OCI-LY3 (cell line): ENCODE data around the gene BTBD9.

Source experiments
- H2AFZ ChIP-seq: fragments of 200-600, 300-600 bp; shearing (Covaris generic); 2 replicates; pipeline ENCODE4 v1.6.0; 2014; ENCODE audit warnings: antibody characterized with exemption, low read depth, low read length
- H3K27ac ChIP-seq: fragments of 200-600, 300-600 bp; sonication (generic); 2 replicates; pipeline ENCODE4 v1.5.1; 2014; ENCODE audit warnings: mild to moderate bottlenecking, low read length, moderate library complexity, mixed read lengths
- H3K27me3 ChIP-seq: fragments of 200-600, 300-600 bp; sonication (generic); 2 replicates; pipeline ENCODE4 v1.6.1; 2014; ENCODE audit warnings: low read depth, low read length, mixed read lengths
- H3K36me3 ChIP-seq: fragments of 200-600, 300-600 bp; sonication (generic); replicated peaks from 2 replicates; pipeline ENCODE3; 2014; ENCODE audit warnings: low read depth, low read length, mixed read lengths
- H3K4me1 ChIP-seq: fragments of 300-600, 200-600 bp; sonication (generic); 2 replicates; pipeline ENCODE4 v1.6.1; 2014; ENCODE audit warnings: low read length, mixed read lengths
- H3K4me2 ChIP-seq: fragments of 200-600, 300-600 bp; sonication (generic); 2 replicates; pipeline ENCODE4 v1.6.1; 2014; ENCODE audit warnings: low read length, mixed read lengths
- H3K4me3 ChIP-seq: fragments of 300-600, 200-600 bp; sonication (generic); 2 replicates; pipeline ENCODE4 v1.5.1; 2014; ENCODE audit warnings: antibody characterized with exemption, mild to moderate bottlenecking, low read length, moderate library complexity
- H3K79me2 ChIP-seq: fragments of 300-600, 200-600 bp; shearing (Covaris generic); 2 replicates; pipeline ENCODE4 v1.6.1; 2014; ENCODE audit warnings: mild to moderate bottlenecking, low read length, mixed read lengths
- H3K9ac ChIP-seq: fragments of 300-600, 200-600 bp; shearing (Covaris generic); 2 replicates; pipeline ENCODE4 v1.6.0; 2014; ENCODE audit warnings: mild to moderate bottlenecking, low read length, moderate library complexity
- H3K9me3 ChIP-seq: fragments of 200-600, 300-600 bp; shearing (Covaris generic); 2 replicates; pipeline ENCODE4 v1.6.1; 2014; ENCODE audit warnings: low read length, mixed read lengths; ENCODE audit not compliant: insufficient read depth
- H4K20me1 ChIP-seq: fragments of 200-600, 300-600 bp; sonication (generic); 2 replicates; pipeline ENCODE4 v1.6.1; 2016; ENCODE audit warnings: low read length, mixed read lengths; ENCODE audit not compliant: insufficient read depth
- EZH2phosphoT487 ChIP-seq: fragments of 200-600 bp; shearing (Covaris generic); IDR thresholded peaks from 2 replicates; pipeline ENCODE4 v1.6.1; 2018; ENCODE audit warnings: antibody characterized with exemption, mixed run types, low read depth
- TF ChIP-seq, protein P1 (sequence below): fragments of 200-600, 300-600 bp; sonication (generic); IDR thresholded peaks from 2 replicates; pipeline ENCODE4 v1.5.1; 2014; ENCODE audit warnings: antibody characterized with exemption, low read length, low read depth

BTBD9 gene

DNA sequence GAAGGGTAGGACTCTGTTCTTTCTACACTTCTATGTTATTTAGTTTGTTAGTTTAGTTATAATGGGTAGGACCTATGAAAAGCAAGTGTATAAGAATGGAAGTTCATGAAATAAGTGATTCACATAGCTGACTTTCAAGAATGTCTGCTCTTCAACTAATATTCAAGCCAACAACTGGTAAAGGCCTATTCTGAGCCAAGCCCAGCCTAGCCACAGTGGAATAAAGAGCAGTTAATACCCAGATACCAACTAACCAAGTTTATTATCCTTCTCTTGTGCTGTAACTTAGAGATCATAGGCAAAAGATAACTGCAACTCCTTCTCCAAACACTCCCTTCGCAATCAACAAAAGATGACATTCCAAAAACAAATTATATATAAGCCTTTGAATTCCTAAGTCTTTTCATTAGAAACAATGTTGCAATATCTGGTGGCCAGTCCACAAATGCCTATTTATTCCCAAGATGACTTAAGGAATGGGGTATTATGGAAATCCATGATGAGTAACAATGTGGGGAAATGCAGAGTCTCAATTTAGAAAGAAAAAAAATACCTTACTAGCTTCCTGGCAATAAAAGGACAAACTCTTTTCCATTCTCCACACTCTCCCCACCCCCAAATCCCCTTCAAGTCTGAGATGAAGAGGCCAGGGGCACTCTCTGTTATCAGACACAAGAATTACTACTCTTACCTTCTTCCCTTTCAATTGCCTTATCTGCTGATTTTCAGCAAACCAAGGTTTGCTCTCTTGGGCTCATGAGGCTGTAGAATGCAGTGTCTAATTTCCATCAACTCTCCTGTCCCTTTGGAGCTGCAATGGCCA, 27.4 kb downstream of the BTBD9 start:
- Histone ChIP-seq H3K36me3 (no peaks in the 10 kb centered on the region), H3K79me2 (no peaks in the 10 kb centered on the region)
- no peak for TF ChIP-seq EZH2phosphoT487
- TF ChIP-seq, protein P1, sequence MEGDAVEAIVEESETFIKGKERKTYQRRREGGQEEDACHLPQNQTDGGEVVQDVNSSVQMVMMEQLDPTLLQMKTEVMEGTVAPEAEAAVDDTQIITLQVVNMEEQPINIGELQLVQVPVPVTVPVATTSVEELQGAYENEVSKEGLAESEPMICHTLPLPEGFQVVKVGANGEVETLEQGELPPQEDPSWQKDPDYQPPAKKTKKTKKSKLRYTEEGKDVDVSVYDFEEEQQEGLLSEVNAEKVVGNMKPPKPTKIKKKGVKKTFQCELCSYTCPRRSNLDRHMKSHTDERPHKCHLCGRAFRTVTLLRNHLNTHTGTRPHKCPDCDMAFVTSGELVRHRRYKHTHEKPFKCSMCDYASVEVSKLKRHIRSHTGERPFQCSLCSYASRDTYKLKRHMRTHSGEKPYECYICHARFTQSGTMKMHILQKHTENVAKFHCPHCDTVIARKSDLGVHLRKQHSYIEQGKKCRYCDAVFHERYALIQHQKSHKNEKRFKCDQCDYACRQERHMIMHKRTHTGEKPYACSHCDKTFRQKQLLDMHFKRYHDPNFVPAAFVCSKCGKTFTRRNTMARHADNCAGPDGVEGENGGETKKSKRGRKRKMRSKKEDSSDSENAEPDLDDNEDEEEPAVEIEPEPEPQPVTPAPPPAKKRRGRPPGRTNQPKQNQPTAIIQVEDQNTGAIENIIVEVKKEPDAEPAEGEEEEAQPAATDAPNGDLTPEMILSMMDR: no peak

DNA sequence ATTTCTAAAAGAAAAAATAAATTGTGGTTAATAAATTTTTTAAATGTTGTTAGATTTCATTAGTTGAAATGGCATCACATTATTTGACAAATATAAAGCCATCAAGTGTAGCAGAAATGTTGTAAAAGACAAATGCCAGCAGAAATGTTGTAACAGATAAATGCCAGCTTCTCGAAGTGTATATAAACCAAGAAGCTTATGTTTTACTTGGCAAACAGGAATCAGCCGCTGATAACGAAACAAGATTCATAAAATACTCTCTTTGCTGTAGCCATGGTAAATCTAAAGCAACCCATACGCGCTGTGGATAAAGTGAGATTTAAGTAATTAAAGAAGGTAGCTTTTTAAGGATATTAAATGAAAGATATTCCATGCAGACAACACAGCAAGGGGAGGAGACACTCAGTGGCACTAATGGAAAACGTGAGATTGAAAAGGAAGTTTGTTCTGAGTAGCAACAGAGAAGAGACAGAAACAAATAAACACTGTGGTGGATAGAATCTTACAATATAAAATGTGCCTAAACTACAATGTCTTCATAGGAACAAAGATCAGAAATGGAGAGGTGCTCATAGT, 29.6 kb downstream of the BTBD9 start:
- Histone ChIP-seq H3K9ac (no peak overlapping the region), H3K4me2 (no peak overlapping the region), H3K4me1 (no peaks in the 10 kb centered on the region), H3K36me3 (no peaks in the 10 kb centered on the region), H3K9me3 (no peaks in the 10 kb centered on the region), H3K27me3 (no peaks in the 10 kb centered on the region), H2AFZ (no peak overlapping the region), H3K4me3 (no peak overlapping the region), H3K27ac (no peak overlapping the region), H3K79me2 (no peaks in the 10 kb centered on the region), H4K20me1 (no peaks in the 10 kb centered on the region)
- TF ChIP-seq, protein P1: no peak
- TF ChIP-seq EZH2phosphoT487: no peak

More for the DNA sequence above, 27.4 kb downstream of the BTBD9 start:
- no peak overlapping the region for H3K9ac ChIP-seq
- H3K27me3 ChIP-seq: no peaks in the 10 kb centered on the region
- no peak overlapping the region for H3K27ac ChIP-seq
- H3K9me3 ChIP-seq: no peaks in the 10 kb centered on the region
- H3K4me2 ChIP-seq: no peak overlapping the region
- H2AFZ ChIP-seq: no peak overlapping the region
- no peaks in the 10 kb centered on the region for H3K4me1 ChIP-seq
- no peaks in the 10 kb centered on the region for H4K20me1 ChIP-seq
- no peak overlapping the region for H3K4me3 ChIP-seq

DNA sequence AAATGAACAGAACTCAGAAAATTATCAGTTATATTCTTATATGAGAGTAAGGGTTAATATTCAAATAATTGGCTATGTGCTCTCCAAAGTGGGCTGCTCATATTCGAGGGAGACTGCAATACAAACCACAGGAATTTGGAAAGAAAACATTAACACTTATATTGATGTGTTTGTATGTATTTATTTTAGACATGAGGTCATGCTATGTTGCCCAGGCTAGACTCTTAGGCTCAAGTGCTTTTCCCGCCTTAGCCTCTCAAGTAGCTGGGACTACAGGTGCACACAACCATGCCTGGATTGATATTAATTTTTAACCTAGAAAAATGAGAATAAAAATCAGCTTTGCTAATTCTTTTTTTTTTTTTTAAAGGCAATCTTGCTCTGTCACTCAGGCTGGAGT, 35.0 kb downstream of the BTBD9 start:
- TF ChIP-seq EZH2phosphoT487: no peak
- TF ChIP-seq, protein P1: no peak
- Histone ChIP-seq H3K27me3 (no peaks in the 10 kb centered on the region), H3K4me3 (no peak overlapping the region), H3K9me3 (no peaks in the 10 kb centered on the region), H3K9ac (no peak overlapping the region), H3K79me2 (no peaks in the 10 kb centered on the region), H3K27ac (no peak overlapping the region), H3K36me3 (no peaks in the 10 kb centered on the region), H3K4me1 (no peaks in the 10 kb centered on the region), H4K20me1 (no peaks in the 10 kb centered on the region), H2AFZ (no peak overlapping the region), H3K4me2 (no peak overlapping the region)

DNA sequence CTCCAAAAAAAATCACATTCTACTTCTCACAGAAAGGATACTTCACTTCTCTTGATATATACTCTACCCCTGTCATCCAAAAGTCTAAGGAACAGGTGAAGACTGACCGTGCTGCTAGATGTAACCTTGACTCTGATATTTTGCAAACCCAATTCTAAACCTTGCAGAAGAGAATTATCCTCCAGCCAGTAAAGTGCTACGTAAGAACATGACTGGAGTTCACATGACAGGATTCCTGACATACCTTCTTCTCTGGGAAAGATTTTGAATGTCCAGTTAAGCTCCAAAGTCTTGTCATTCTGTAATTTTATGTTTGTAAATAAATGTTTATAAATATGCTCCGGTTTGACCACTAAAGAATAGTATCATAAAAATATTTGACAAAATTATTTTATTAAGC, 35.8 kb downstream of the BTBD9 start:
- Histone ChIP-seq H3K27ac (no peak overlapping the region), H3K27me3 (no peaks in the 10 kb centered on the region), H3K79me2 (no peaks in the 10 kb centered on the region), H3K9me3 (no peaks in the 10 kb centered on the region), H3K9ac (no peak overlapping the region), H3K4me3 (no peak overlapping the region), H3K36me3 (no peaks in the 10 kb centered on the region), H3K4me1 (no peaks in the 10 kb centered on the region), H2AFZ (no peak overlapping the region), H4K20me1 (no peaks in the 10 kb centered on the region), H3K4me2 (no peak overlapping the region)
- no peak for TF ChIP-seq EZH2phosphoT487
- TF ChIP-seq, protein P1: no peak
